WTC11 (cell line): ENCODE results near the gene ARPC1A. TPM values are rescaled to one million over a fixed set of nuclear protein-coding genes. Genes with fewer than 3 reads are reported as not detected.

Experiments used
- ATF3 ChIP-seq: sonication (generic); formaldehyde crosslinking; conservative IDR thresholded peaks from 2 replicates; pipeline ENCODE4 v1.8.1; 2022; ENCODE audit warnings: mild to moderate bottlenecking, missing genetic modification reagents
- CDX4 ChIP-seq: fragments of 250-450 bp; sonication (Bioruptor Pico); IDR thresholded peaks from 2 replicates; pipeline ENCODE4 v1.9.0; 2021; ENCODE audit warnings: moderate library complexity, mild to moderate bottlenecking, inconsistent platforms, borderline replicate concordance
- CREB1 ChIP-seq: sonication (generic); formaldehyde crosslinking; IDR thresholded peaks from 2 replicates; pipeline ENCODE4 v1.8.0; 2023; ENCODE audit warnings: mild to moderate bottlenecking, missing genetic modification reagents
- E2F4 ChIP-seq: sonication (generic); formaldehyde crosslinking; IDR thresholded peaks from 2 replicates; pipeline ENCODE4 v1.8.1; 2022; ENCODE audit warnings: low read depth, mild to moderate bottlenecking, moderate library complexity, missing genetic modification reagents, borderline replicate concordance
- FOXP1 ChIP-seq: sonication (generic); formaldehyde crosslinking; IDR thresholded peaks from 2 replicates; pipeline ENCODE4 v1.8.0; 2022; ENCODE audit warnings: missing genetic modification reagents, mild to moderate bottlenecking, moderate library complexity, borderline replicate concordance
- HMGXB4 ChIP-seq: sonication (generic); formaldehyde crosslinking; IDR thresholded peaks from 2 replicates; pipeline ENCODE4 v1.8.1; 2023; ENCODE audit warnings: mild to moderate bottlenecking, moderate library complexity, missing genetic modification reagents
- KAT7 ChIP-seq: sonication (generic); formaldehyde crosslinking; IDR thresholded peaks from 2 replicates; pipeline ENCODE4 v1.8.1; 2023; ENCODE audit warnings: missing genetic modification reagents, mild to moderate bottlenecking, borderline replicate concordance
- MXD4 ChIP-seq: fragments of 250-450 bp; sonication (Bioruptor Pico); IDR thresholded peaks from 2 replicates; pipeline ENCODE4 v1.8.0; 2021; ENCODE audit warnings: mild to moderate bottlenecking, moderate library complexity, borderline replicate concordance
- MYBL2 ChIP-seq: sonication (generic); formaldehyde crosslinking; IDR thresholded peaks from 2 replicates; pipeline ENCODE4 v1.8.1; 2023; ENCODE audit warnings: mild to moderate bottlenecking, moderate library complexity, missing genetic modification reagents
- NFYB ChIP-seq: sonication (generic); formaldehyde crosslinking; conservative IDR thresholded peaks from 2 replicates; pipeline ENCODE4 v1.8.0; 2022; ENCODE audit warnings: low read depth, missing genetic modification reagents
- NR2C2 ChIP-seq: sonication (generic); formaldehyde crosslinking; IDR thresholded peaks from 2 replicates; pipeline ENCODE4 v1.8.0; 2022; ENCODE audit warnings: mild to moderate bottlenecking, missing genetic modification reagents
- NR3C1 ChIP-seq: sonication (generic); formaldehyde crosslinking; conservative IDR thresholded peaks from 2 replicates; pipeline ENCODE4 v1.8.1; 2023; ENCODE audit warnings: low read depth, mild to moderate bottlenecking, missing genetic modification reagents
- OVOL2 ChIP-seq: fragments of 250-450 bp; sonication (Bioruptor Pico); IDR thresholded peaks from 2 replicates; pipeline ENCODE4 v1.9.0; 2021; ENCODE audit warnings: mild to moderate bottlenecking, borderline replicate concordance
- PRRX2 ChIP-seq: fragments of 250-450 bp; sonication (Bioruptor Pico); IDR thresholded peaks from 2 replicates; pipeline ENCODE4 v1.8.0; 2021; ENCODE audit warnings: mild to moderate bottlenecking
- RORB ChIP-seq: fragments of 250-450 bp; sonication (Bioruptor Pico); IDR thresholded peaks from 2 replicates; pipeline ENCODE4 v1.9.0; 2021; ENCODE audit warnings: mild to moderate bottlenecking
- SP1 ChIP-seq: sonication (generic); formaldehyde crosslinking; conservative IDR thresholded peaks from 2 replicates; pipeline ENCODE4 v1.8.1; 2022; ENCODE audit warnings: missing genetic modification reagents
- TCF7 ChIP-seq: sonication (generic); formaldehyde crosslinking; IDR thresholded peaks from 2 replicates; pipeline ENCODE4 v1.8.0; 2022; ENCODE audit warnings: mild to moderate bottlenecking, low read depth, missing genetic modification reagents, moderate library complexity
- TEAD1 ChIP-seq: sonication (generic); formaldehyde crosslinking; IDR thresholded peaks from 2 replicates; pipeline ENCODE4 v1.8.0; 2022; ENCODE audit warnings: mild to moderate bottlenecking, missing genetic modification reagents
- ZBTB43 ChIP-seq: sonication (generic); formaldehyde crosslinking; IDR thresholded peaks from 2 replicates; pipeline ENCODE4 v1.8.1; 2023; ENCODE audit warnings: mild to moderate bottlenecking, missing genetic modification reagents
- ZNF281 ChIP-seq: sonication (generic); formaldehyde crosslinking; IDR thresholded peaks from 2 replicates; pipeline ENCODE4 v1.8.0; 2023; ENCODE audit warnings: mild to moderate bottlenecking, missing genetic modification reagents
- ZSCAN18 ChIP-seq: fragments of 250-450 bp; sonication (Bioruptor Pico); IDR thresholded peaks from 2 replicates; pipeline ENCODE4 v2.1.2; 2022; ENCODE audit warnings: mild to moderate bottlenecking, moderate library complexity
- total RNA-seq: library from RNA; stranded (reverse); gene quantifications from 3 replicates; pipeline ENCODE4 v1.2.3, GENCODE V29; 2021

Gene ARPC1A
- total RNA-seq, 1 experiment from 2014 or later: 149 TPM

GRCh38 chr7:99408379-99409191, 82.9 kb downstream of the ARPC1A start, which contains the start of the genes BUD31 and PDAP1 (continued):
- TF ChIP-seq CDX4 (CRISPR knock-in tag) (no peak), CREB1 (CRISPR knock-in tag) (0 out of 2 replicates have a peak, but pooled peaks have one; percentile 29), OVOL2 (CRISPR knock-in tag) (no peak), TEAD1 (peak; percentile 85), HMGXB4 (CRISPR knock-in tag) (peak; percentile 44; the same call in 1 of the 2 replicates), MXD4 (CRISPR knock-in tag) (no peak), MYBL2 (CRISPR knock-in tag) (peak; percentile 69; the same call in 1 of the 2 replicates), TCF7 (CRISPR knock-in tag) (0 out of 2 replicates have a peak, but pooled peaks have one; percentile 52), NR3C1 (no peak), ZBTB43 (CRISPR knock-in tag) (no peak), NFYB (CRISPR knock-in tag) (no peak), PRRX2 (CRISPR knock-in tag) (0 out of 2 replicates have a peak, but pooled peaks have one; percentile 29), KAT7 (CRISPR knock-in tag) (no peak), ZSCAN18 (CRISPR knock-in tag) (no peak), E2F4 (0 out of 2 replicates have a peak, but pooled peaks have one; percentile 26), SP1 (CRISPR knock-in tag) (peak; percentile 67), ATF3 (peak; percentile 99), NR2C2 (CRISPR knock-in tag) (peak; percentile 70), RORB (no peak), ZNF281 (peak; percentile 66; the same call in 1 of the 2 replicates), FOXP1 (CRISPR knock-in tag) (peak; percentile 75; the same call in 1 of the 2 replicates)
- TF ChIP-seq, all 79 proteins: peak for 22
